ENCODE results near the gene SEC16B. TPM values are rescaled to one million over a fixed set of nuclear protein-coding genes. Genes with fewer than 3 reads are reported as not detected.

SEC16B gene
- total and polyA plus RNA-seq, 8 donors = 2.8 to 16.9 (median 4.3) TPM

- ATAC-seq = no peak
- no peaks in the 10 kb centered on the region for H3K4me1 ChIP-seq
- intact Hi-C loops (cut with DNase I) = no loop called here
- no peaks in the 10 kb centered on the region for H3K36me3 ChIP-seq
- TF ChIP-seq CTCF (IDR thresholded peaks at IDR 0.05) = no peak
- H3K4me3 ChIP-seq = no peak overlapping the region
- DNase-seq = no peak
- no peaks in the 10 kb centered on the region for H3K27me3 ChIP-seq
- no peak overlapping the region for H3K27ac ChIP-seq
- FAIRE-seq = no peak
- no peaks in the 10 kb centered on the region for H3K9me3 ChIP-seq
- 75 to 87% methylated on average over 1 of the region's 1 CpG for WGBS, 2 donors
These were observed 8.7 kb upstream of the SEC16B start for GRCh38 chr1:177978530-177978929.

GRCh38 chr1:177977141-177977540, 7.3 kb upstream of the SEC16B start:
- no peaks in the 10 kb centered on the region for H3K27me3 ChIP-seq
- H3K4me1 ChIP-seq = no peaks in the 10 kb centered on the region
- no peak overlapping the region for H3K27ac ChIP-seq
- WGBS, 2 donors = 77 to 96% methylated on average over 1 of the region's 1 CpG
- ATAC-seq (no peak), DNase-seq (no peak), FAIRE-seq (no peak)
- TF ChIP-seq CTCF (IDR thresholded peaks at IDR 0.05) = no peak
- no peak overlapping the region for H3K4me3 ChIP-seq
- no peaks in the 10 kb centered on the region for H3K36me3 ChIP-seq
- H3K9me3 ChIP-seq = no peaks in the 10 kb centered on the region
- intact Hi-C loops (cut with DNase I) = no loop called here

GRCh38 chr1:177976596-177976995, 6.7 kb upstream of the SEC16B start:
- no peaks in the 10 kb centered on the region for H3K4me1 ChIP-seq
- H3K4me3 ChIP-seq = no peak overlapping the region
- no peaks in the 10 kb centered on the region for H3K36me3 ChIP-seq
- DNase-seq (no peak), ATAC-seq (no peak), FAIRE-seq (no peak)
- no peaks in the 10 kb centered on the region for H3K9me3 ChIP-seq
- intact Hi-C loops (cut with DNase I) = no loop called here
- H3K27ac ChIP-seq = no peak overlapping the region
- TF ChIP-seq CTCF (IDR thresholded peaks at IDR 0.05) = no peak
- no peaks in the 10 kb centered on the region for H3K27me3 ChIP-seq

GRCh38 chr1:177975588-177976495, 6.0 kb upstream of the SEC16B start:
- ATAC-seq (no peak), FAIRE-seq (no peak), DNase-seq (no peak)
- H3K4me3 ChIP-seq = no peak overlapping the region
- intact Hi-C loops (cut with DNase I) = no loop called here
- H3K4me1 ChIP-seq = peaks cover 0 to under 1% (median 0%) of the 10 kb centered on the region in 3 donors
- 71 to 76% methylated on average over 5 of the region's 5 CpGs for WGBS, 2 donors
- no peaks in the 10 kb centered on the region for H3K27me3 ChIP-seq
- H3K9me3 ChIP-seq = no peaks in the 10 kb centered on the region
- H3K36me3 ChIP-seq = no peaks in the 10 kb centered on the region
- TF ChIP-seq CTCF (IDR thresholded peaks at IDR 0.05) = no peak
- no peak overlapping the region for H3K27ac ChIP-seq

- FAIRE-seq (no peak), ATAC-seq (no peak), DNase-seq (no peak)
- Histone ChIP-seq H3K9me3 (no peaks in the 10 kb centered on the region), H3K4me1 (peaks cover 7 to 10% (median 9%) of the 10 kb centered on the region in 3 donors), H3K27ac (no peak overlapping the region), H3K27me3 (no peaks in the 10 kb centered on the region), H3K4me3 (no peak overlapping the region), H3K36me3 (no peaks in the 10 kb centered on the region)
- TF ChIP-seq CTCF (IDR thresholded peaks at IDR 0.05) = no peak
- intact Hi-C loops (cut with DNase I) = no loop called here
- 68 to 76% methylated on average over 3 of the region's 3 CpGs for WGBS, 2 donors
These were observed 3.7 kb upstream of the SEC16B start for GRCh38 chr1:177973585-177973984.
